M059J (cell line): ENCODE results near the gene XAGE1A. TPM values are rescaled to one million over a fixed set of nuclear protein-coding genes. Genes with fewer than 3 reads are reported as not detected.
"Not testable (repeated sequence)": the region's sequence is repeated elsewhere in the genome, so short reads cannot be mapped to it uniquely, and the experiment has no call there.

Experiments used
- DNase-seq: peaks from one replicate; pipeline ENCODE4 v3.0.0-alpha.2; 2012; ENCODE audit warnings: low read depth
- total RNA-seq: library from RNA; depleted of rRNA; stranded (reverse); fragments of >200 nt; shearing (Covaris generic); gene quantifications from 2 replicates; pipeline ENCODE4 v1.2.3, GENCODE V29; 2014; rRNA removed

XAGE1A gene, protein sequence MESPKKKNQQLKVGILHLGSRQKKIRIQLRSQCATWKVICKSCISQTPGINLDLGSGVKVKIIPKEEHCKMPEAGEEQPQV
- not detected in 2 replicates for total RNA-seq

- DNase-seq, result not testable (repeated sequence)
Observed at GRCh38 chrX:52495545-52496418, at the start of gene XAGE1A. XAGE1A (plus strand) TSS chrX:52495808; CDS start chrX:52497362, 1,554 bp downstream.

DNA sequence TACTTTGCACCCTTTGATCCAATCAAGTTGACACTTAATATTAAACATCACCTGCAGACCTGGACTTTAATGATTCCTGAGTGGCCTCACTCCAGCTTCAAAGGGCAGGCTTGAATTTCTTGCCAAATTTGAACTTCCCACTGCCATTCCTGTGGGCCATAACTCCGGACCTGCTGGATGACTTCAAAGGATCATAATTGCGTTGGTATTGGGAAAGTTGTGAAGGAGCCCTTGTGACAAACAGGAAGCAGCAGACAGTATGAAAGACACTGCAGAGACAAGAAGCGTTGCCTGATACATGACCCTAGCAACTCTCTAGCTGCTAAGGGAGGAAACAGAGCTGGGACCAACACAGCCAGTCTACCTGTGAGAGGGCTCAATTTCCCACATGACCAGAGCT lies 43.6 kb upstream of the XAGE1A start:
- not testable (repeated sequence) for DNase-seq

DNA sequence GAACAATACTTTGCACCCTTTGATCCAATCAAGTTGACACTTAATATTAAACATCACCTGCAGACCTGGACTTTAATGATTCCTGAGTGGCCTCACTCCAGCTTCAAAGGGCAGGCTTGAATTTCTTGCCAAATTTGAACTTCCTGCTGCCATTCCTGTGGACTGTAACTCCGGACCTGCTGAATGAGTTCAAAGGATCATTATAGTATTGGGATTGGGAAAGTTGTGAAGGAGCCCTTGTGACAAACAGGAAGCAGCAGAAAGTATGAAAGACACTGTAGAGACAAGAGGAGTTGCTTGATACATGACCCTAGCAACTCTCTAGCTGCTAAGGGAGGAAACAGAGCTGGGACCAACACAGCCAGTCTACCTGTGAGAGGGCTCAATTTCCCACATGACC lies 24.3 kb upstream of the XAGE1A start:
- DNase-seq, result not testable (repeated sequence)

DNA sequence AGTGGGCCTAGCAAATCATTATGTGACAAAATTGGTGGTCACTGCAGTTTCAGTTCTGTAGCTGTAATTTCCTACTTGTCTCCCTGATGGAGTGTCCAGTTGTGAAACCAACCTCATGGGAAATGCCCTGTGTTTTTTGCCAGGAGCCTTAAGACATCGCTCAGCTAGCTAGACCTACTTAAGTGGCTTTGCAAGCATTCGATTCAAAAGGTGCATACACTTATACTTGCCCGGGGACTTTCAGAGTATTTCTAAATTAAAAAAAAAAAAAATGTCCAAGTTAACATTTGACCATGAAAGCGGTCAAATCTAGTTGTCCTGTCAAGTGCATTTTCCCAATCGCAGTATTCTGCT lies 788 bp downstream of the XAGE1A start:
- not testable (repeated sequence) for DNase-seq

DNA sequence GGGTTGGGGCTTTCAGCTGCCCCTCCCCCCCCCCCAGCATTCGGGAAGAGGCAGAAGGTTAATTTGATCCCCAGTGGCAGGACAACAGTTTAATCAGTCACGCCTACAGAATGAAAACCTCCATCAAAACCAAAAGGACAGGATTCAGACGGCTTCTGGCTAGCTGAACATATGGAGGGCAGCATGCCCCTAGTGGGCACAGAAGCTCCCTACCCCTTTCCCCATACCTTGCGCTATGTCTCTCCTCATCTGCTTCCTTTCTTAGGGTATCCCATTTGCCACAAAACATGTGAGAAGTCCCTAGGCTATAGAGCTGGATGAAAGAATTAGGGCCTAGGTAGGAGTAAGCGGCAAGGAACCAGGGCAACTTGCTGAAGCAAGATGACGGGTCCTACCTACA lies 5.8 kb downstream of the XAGE1A start:
- not testable (repeated sequence) for DNase-seq

- no peak for DNase-seq
Observed at GRCh38 chrX:52504551-52504950, 8.9 kb downstream of the XAGE1A start.

GRCh38 chrX:52507331-52507730 lies 11.7 kb downstream of the XAGE1A start:
- DNase-seq, result no peak

GRCh38 chrX:52509916-52510315 lies 14.3 kb downstream of the XAGE1A start:
- DNase-seq, result no peak

DNA sequence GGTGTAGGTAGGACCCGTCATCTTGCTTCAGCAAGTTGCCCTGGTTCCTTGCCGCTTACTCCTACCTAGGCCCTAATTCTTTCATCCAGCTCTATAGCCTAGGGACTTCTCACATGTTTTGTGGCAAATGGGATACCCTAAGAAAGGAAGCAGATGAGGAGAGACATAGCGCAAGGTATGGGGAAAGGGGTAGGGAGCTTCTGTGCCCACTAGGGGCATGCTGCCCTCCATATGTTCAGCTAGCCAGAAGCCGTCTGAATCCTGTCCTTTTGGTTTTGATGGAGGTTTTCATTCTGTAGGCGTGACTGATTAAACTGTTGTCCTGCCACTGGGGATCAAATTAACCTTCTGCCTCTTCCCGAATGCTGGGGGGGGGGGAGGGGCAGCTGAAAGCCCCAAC lies 15.5 kb downstream of the XAGE1A start:
- not testable (repeated sequence) for DNase-seq

DNA sequence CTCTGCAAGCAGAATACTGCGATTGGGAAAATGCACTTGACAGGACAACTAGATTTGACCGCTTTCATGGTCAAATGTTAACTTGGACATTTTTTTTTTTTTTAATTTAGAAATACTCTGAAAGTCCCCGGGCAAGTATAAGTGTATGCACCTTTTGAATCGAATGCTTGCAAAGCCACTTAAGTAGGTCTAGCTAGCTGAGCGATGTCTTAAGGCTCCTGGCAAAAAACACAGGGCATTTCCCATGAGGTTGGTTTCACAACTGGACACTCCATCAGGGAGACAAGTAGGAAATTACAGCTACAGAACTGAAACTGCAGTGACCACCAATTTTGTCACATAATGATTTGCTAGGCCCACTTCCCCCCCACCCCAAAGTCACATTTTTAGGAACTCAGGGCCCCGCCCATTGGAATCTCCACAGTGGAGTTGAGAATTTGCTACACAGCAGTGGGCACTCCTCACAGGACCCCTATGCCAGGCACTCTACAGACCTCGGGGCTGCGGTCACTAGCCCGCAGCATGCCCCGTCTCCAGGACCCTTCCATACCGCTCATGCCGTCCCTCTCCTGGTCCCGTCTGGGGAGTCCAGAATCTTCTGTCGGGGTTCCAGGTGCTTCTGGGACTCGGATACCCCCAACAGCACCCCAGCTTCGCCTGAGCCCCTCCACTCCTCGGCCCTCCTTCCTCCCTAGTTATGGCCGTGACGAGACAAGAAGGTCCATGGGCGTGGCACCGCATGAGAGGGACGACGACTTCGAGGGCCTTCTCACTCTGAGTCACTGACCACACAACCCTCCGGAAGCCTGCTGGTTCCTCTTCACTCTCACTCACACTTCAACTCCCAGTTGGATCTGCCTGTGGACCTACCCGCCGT lies 20.7 kb downstream of the XAGE1A start:
- not testable (repeated sequence) for DNase-seq

DNA sequence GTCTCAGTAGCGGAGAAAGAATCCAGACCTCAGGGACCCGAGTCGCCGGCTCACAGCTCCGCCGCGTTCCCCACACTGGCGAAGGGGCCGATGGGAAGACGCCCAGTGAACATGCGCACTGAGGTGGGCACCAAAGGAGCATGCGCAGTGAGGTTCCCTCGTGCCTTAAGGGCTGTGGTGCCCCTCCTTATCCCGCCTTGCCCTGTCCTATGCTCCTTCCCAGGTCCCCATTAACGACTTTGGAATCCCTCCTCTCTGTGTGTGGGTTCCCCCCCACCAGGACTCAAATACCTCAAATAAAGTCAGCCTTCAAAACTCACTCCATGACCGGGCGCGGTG lies 21.3 kb downstream of the XAGE1A start, which contains the start of gene XAGE1B:
XAGE1B (minus strand) TSS at position 77 of the 339 bp plus-strand sequence. CDS start 1,536 bp downstream, outside the sequence.
- not testable (repeated sequence) for DNase-seq

- not testable (repeated sequence) for DNase-seq
Observed at GRCh38 chrX:52541051-52541450, 45.4 kb downstream of the XAGE1A start.

DNA sequence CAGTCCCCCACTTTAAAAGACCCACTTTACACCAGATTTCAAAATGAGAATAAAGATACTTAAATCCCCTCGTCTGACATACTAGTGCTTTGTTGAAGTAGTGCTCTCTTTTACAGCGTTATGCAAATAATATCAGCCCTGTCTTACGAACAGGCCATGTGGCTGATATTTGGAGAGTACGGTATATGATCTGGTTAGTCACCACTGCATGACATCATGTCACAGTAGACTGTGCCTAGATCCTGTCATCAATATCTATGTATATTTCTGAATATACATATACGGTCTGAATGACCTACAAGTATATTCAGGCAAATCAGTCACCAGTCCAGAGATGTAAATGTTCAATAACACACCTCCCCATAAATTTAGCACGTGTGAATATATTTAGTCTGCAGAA lies 46.7 kb downstream of the XAGE1A start:
- DNase-seq, result no peak

DNA sequence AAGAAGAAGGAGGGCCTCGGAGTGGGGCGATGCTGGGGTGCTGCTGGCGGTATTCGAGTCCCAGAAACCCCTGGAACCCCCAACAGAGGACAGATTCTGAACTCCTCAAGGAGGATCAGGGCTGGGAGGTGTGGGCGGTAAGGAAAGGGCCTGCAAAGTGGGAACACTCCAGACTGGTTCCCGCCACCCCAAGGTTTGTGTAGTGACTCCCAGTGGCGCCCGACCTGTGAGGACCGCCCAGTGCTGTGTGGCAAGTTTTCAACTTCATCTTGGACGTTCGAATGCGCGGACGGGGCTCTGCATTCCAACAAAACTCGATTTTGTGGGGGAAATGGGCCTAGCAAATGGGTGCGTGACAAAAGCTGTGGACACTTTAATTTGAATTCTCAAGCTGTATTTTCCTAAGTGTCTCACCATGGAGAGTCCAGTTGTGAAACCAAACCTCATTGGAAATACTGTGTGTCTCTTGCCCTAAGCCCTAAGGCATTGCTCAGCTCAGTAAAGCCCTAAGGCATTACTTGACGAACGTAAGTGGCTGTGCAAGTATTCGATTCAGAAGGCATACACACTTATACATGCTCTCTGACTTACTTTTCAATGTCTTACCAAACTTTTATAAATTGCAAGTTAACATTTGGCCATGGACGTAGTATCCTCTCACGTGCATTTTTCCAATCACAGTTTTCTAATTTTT lies 48.7 kb downstream of the XAGE1A start:
- no peak for DNase-seq

DNA sequence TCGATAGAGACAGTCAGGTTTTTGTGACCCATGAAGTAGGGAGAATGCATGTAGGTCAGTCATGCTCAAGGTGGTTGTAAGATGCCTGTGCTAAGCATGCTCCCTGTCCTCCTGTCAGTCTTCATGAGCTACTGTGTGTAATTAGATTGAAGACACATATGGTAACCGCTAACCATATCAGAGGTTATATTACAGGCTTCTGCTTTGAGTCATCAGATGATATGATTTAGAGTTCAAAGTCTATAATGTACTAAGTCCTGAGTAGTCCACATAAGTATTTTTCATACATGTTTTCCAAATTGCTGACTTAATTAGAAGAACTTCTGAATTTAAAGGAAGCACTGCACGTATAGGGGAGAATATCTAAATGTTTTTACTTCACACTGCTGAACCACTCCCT lies 53.2 kb downstream of the XAGE1A start:
- not testable (repeated sequence) for DNase-seq

Other genes with a start within 250 kb of the XAGE1A start
- 0.62 TPM in 1 of 2 replicates, not detected in the other for gene XAGE2, start 126.8 kb upstream of the XAGE1A start, total RNA-seq
- not detected in 2 replicates for gene XAGE1B, start 21.3 kb downstream of the XAGE1A start, total RNA-seq
- gene SSX7, start 159.1 kb downstream of the XAGE1A start, total RNA-seq, result not detected in 2 replicates
- not detected in 2 replicates for gene SSX2, start 211.4 kb downstream of the XAGE1A start, total RNA-seq